ENCODE measurements around the gene PLEKHM2. TPM values are rescaled to one million over a fixed set of nuclear protein-coding genes. Genes with fewer than 3 reads are reported as not detected.

Gene PLEKHM2
- total RNA-seq, 1 experiment from 2014 or later, result 38.5 TPM

GRCh38 chr1:15757575-15758342 is 73.6 kb downstream of the PLEKHM2 start:
- H3K4me1 ChIP-seq (ENCODE audit: control insufficient read depth in 1 of 2, insufficient read depth in 2 of 2, low read length in 2 of 2), result peaks cover 5 to 31% of the 10 kb centered on the region in 2 experiments; a peak in 3 of 4 replicates
- BruUV-seq (replicated peaks), result no TSS peak
- H4K20me1 ChIP-seq (ENCODE audit: insufficient read depth), result no peaks in the 10 kb centered on the region
- H2AFZ ChIP-seq (ENCODE audit: low read depth, low read length, poor library complexity, severe bottlenecking), result no peak overlapping the region
- H3K4me3 ChIP-seq (replicated peaks in 1 of 2; ENCODE audit: low read depth in 1 of 2, low read length in 2 of 2), result no peak overlapping the region
- DNase-seq (ENCODE audit: low read depth, low spot score) (no peak), ATAC-seq (no peak)
- no peaks in the 10 kb centered on the region for H3K9me3 ChIP-seq (ENCODE audit: control insufficient read depth in 1 of 2, insufficient read depth in 1 of 2, low read depth in 1 of 2, low read length in 2 of 2)
- H3K9ac ChIP-seq (ENCODE audit: low read length), result no peak overlapping the region
- H3K4me2 ChIP-seq (ENCODE audit: low read length), result no peak overlapping the region
- ChIA-PET CTCF (interaction anchor here (1.9 kb wide), 1 partner anchor 16 kb away, joined by 7 read pairs; no protein-coding TSS in a partner anchor), RAD21 (ENCODE audit: low non-redundant PET in 1 of 2, low total read pairs in 2 of 2, uncharacterized antibody in 2 of 2, unreplicated experiment in 2 of 2) (no interaction called here), POLR2A (no interaction called here)
- no peaks in the 10 kb centered on the region for H3K27me3 ChIP-seq (ENCODE audit: insufficient read depth, low read length)
- H3K27ac ChIP-seq (ENCODE audit: low read depth, low read length), result no peak overlapping the region
- no peaks in the 10 kb centered on the region for H3K79me2 ChIP-seq (ENCODE audit: insufficient read depth, low read length)
- no peaks in the 10 kb centered on the region for H3K9me2 ChIP-seq (ENCODE audit: insufficient read depth)
- no peaks in the 10 kb centered on the region for H3K36me3 ChIP-seq (ENCODE audit: control insufficient read depth in 1 of 2, insufficient read depth in 2 of 2, low read length in 2 of 2)
- no peak for TF ChIP-seq FOSL1 (IDR thresholded peaks at IDR 0.05; ENCODE audit: low read depth)
- no peak for TF ChIP-seq EGR1 (IDR thresholded peaks at IDR 0.05; ENCODE audit: low read depth)
- no peak for TF ChIP-seq ATF3 (IDR thresholded peaks at IDR 0.05)
- no peak for TF ChIP-seq SIN3A (IDR thresholded peaks at IDR 0.05; ENCODE audit: low read depth)
- TF ChIP-seq POLR2A (IDR thresholded peaks at IDR 0.05; ENCODE audit: borderline replicate concordance, extremely low read depth, insufficient read depth, insufficient read length), result no peak
- TF ChIP-seq YY1 (IDR thresholded peaks at IDR 0.05; ENCODE audit: extremely low read depth, insufficient replicate concordance, low read depth, low read length), result no peak
- no peak for TF ChIP-seq CEBPB (IDR thresholded peaks at IDR 0.05; ENCODE audit: low read depth)
- no peak for TF ChIP-seq RAD21 (IDR thresholded peaks at IDR 0.05; ENCODE audit: low read depth)
- TF ChIP-seq TCF7L2 (IDR thresholded peaks at IDR 0.05; ENCODE audit: borderline replicate concordance, extremely low read depth, insufficient read depth, insufficient read length), result no peak
- no peak for TF ChIP-seq ZBTB33 (IDR thresholded peaks at IDR 0.05; ENCODE audit: extremely low read depth, insufficient replicate concordance, low read length)
- no peak for TF ChIP-seq ELF1 (IDR thresholded peaks at IDR 0.05; ENCODE audit: borderline replicate concordance, low read depth)
- TF ChIP-seq SP1 (IDR thresholded peaks at IDR 0.05; ENCODE audit: low read depth), result no peak
- no peak for TF ChIP-seq REST (IDR thresholded peaks at IDR 0.05; ENCODE audit: low read depth)
- TF ChIP-seq ZNF274 (IDR thresholded peaks at IDR 0.05; ENCODE audit: low read depth, low read length), result no peak
- no peak for TF ChIP-seq JUND (IDR thresholded peaks at IDR 0.05)
- TF ChIP-seq EZH2phosphoT487 (IDR thresholded peaks at IDR 0.05; ENCODE audit: borderline replicate concordance), result no peak
- no peak for TF ChIP-seq SRF (IDR thresholded peaks at IDR 0.05; ENCODE audit: low read depth)
- TF ChIP-seq EZH2 (IDR thresholded peaks at IDR 0.05), result no peak
- TF ChIP-seq POLR2AphosphoS5 (IDR thresholded peaks at IDR 0.05; ENCODE audit: low read depth, low read length), result no peak
- intact Hi-C loops (cut with micrococcal nuclease), result no loop called here

Measured in HCT116 (cell line).